ENCODE measurements around the gene CCDC150. TPM values are rescaled to one million over a fixed set of nuclear protein-coding genes. Genes with fewer than 3 reads are reported as not detected.

The CCDC150 gene
- total RNA-seq, 1 donor from 2014 or later, result 4.4 TPM

DNA sequence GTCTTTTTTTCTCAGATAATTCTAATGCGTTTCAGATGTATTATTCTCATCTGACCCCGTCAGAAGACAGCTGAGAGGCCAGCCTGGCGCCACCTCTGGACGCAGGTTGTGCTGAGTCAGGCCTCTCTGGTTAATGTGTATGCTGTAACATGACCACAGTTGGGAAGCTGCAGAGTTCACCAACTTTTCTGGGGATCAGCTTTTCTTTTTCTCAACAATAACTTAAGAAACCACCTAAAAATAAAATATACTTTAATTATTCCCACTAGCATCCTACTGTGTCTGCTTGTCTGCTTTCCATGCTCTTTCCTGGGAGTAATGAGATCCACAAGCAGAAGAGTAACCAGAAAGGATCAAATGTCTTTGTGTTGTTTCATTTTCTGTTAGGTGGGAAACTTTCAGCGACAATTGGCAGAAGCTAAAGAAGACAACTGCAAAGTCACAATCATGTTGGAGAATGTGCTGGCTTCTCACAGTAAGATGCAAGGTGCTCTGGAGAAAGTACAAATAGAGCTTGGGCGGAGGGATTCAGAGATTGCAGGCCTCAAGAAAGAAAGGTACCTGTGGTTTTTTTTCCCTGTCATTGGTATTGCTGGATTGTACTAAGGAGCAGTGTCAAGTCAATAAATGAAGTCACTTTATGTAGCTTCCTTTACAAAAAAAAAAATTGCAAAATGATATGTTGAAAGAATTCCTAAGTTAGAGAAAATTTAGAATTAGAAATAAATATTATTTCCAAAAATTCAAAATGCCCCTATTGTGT, 79.8 kb downstream of the CCDC150 start:
- Mint-ChIP-seq H3K4me1 (ENCODE audit: low read depth, unreplicated experiment) (peaks cover 11% of the 10 kb centered on the region), H3K4me3 (ENCODE audit: unreplicated experiment) (no peak overlapping the region), H3K36me3 (ENCODE audit: low read depth, unreplicated experiment) (no peaks in the 10 kb centered on the region), H3K27ac (ENCODE audit: unreplicated experiment) (peak overlapping the region; percentile 65), H3K27me3 (ENCODE audit: low read depth, unreplicated experiment) (no peaks in the 10 kb centered on the region), H3K9me3 (ENCODE audit: unreplicated experiment) (no peaks in the 10 kb centered on the region)
- H3K4me2 ChIP-seq (ENCODE audit: low read length), result peak overlapping the region; percentile 7
- H3K79me2 ChIP-seq (ENCODE audit: insufficient read depth, low read length), result no peaks in the 10 kb centered on the region
- peaks cover 6% of the 10 kb centered on the region for H3K36me3 ChIP-seq (ENCODE audit: insufficient read depth, low read length)
- no peaks in the 10 kb centered on the region for H3K9me3 ChIP-seq (ENCODE audit: insufficient read depth, low read depth, low read length)
- H3K27ac ChIP-seq (ENCODE audit: low read depth, low read length), result no peak overlapping the region
- no peak overlapping the region for H3K9ac ChIP-seq (ENCODE audit: low read length)
- no peak overlapping the region for H3K4me3 ChIP-seq (ENCODE audit: insufficient read depth, low read depth, low read length)
- FAIRE-seq (no peak), DNase-seq (ENCODE audit: low read depth) (peak; percentile 70)
- no peak for TF ChIP-seq EZH2 (IDR thresholded peaks at IDR 0.05; ENCODE audit: insufficient read depth, low read length)
- TF ChIP-seq, protein P1, sequence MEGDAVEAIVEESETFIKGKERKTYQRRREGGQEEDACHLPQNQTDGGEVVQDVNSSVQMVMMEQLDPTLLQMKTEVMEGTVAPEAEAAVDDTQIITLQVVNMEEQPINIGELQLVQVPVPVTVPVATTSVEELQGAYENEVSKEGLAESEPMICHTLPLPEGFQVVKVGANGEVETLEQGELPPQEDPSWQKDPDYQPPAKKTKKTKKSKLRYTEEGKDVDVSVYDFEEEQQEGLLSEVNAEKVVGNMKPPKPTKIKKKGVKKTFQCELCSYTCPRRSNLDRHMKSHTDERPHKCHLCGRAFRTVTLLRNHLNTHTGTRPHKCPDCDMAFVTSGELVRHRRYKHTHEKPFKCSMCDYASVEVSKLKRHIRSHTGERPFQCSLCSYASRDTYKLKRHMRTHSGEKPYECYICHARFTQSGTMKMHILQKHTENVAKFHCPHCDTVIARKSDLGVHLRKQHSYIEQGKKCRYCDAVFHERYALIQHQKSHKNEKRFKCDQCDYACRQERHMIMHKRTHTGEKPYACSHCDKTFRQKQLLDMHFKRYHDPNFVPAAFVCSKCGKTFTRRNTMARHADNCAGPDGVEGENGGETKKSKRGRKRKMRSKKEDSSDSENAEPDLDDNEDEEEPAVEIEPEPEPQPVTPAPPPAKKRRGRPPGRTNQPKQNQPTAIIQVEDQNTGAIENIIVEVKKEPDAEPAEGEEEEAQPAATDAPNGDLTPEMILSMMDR (IDR thresholded peaks at IDR 0.05; ENCODE audit: insufficient read depth, low read depth, low read length), result no peak
- no peaks in the 10 kb centered on the region for H3K27me3 ChIP-seq (ENCODE audit: insufficient read depth, low read length)
- no peak overlapping the region for H2AFZ ChIP-seq (ENCODE audit: low read depth, low read length)
- no peaks in the 10 kb centered on the region for H3K4me1 ChIP-seq (ENCODE audit: insufficient read depth, low read length)
- H4K20me1 ChIP-seq (ENCODE audit: insufficient read depth, low read length), result no peaks in the 10 kb centered on the region

DNA sequence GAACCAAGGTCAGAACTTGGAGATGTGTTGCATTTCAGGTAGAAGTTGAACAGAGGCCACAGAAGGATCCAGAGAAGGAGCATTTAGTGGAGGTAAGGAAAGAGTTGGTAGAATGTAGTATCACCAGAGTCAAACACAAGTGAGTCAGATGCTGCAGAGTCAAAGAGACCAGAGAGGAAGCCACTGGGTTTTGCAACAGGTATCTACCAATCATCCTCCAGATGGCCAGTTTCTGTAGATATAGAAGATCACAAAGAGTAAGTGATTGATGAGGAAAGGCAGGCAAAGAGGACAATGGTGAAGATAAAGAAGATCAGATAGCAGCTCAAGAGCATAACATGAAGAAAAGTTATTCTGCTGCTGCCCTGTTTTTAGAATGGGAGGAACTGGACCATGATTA, 84.1 kb downstream of the CCDC150 start:
- Histone ChIP-seq H3K4me2 (ENCODE audit: low read length) (no peak overlapping the region), H3K79me2 (ENCODE audit: insufficient read depth, low read length) (no peaks in the 10 kb centered on the region), H3K4me1 (ENCODE audit: insufficient read depth, low read length) (no peaks in the 10 kb centered on the region), H4K20me1 (ENCODE audit: insufficient read depth, low read length) (no peaks in the 10 kb centered on the region), H3K27ac (ENCODE audit: low read depth, low read length) (no peak overlapping the region), H3K27me3 (ENCODE audit: insufficient read depth, low read length) (no peaks in the 10 kb centered on the region), H3K9me3 (ENCODE audit: insufficient read depth, low read depth, low read length) (no peaks in the 10 kb centered on the region), H3K4me3 (ENCODE audit: insufficient read depth, low read depth, low read length) (no peak overlapping the region), H3K36me3 (ENCODE audit: insufficient read depth, low read length) (peaks cover 6% of the 10 kb centered on the region), H2AFZ (ENCODE audit: low read depth, low read length) (no peak overlapping the region), H3K9ac (ENCODE audit: low read length) (no peak overlapping the region)
- Mint-ChIP-seq H3K4me3 (ENCODE audit: unreplicated experiment) (no peak overlapping the region), H3K36me3 (ENCODE audit: low read depth, unreplicated experiment) (no peaks in the 10 kb centered on the region), H3K9me3 (ENCODE audit: unreplicated experiment) (no peaks in the 10 kb centered on the region), H3K27ac (ENCODE audit: unreplicated experiment) (no peak overlapping the region), H3K4me1 (ENCODE audit: low read depth, unreplicated experiment) (peaks cover 9% of the 10 kb centered on the region), H3K27me3 (ENCODE audit: low read depth, unreplicated experiment) (no peaks in the 10 kb centered on the region)
- FAIRE-seq, result no peak
- TF ChIP-seq, protein P1 (IDR thresholded peaks at IDR 0.05; ENCODE audit: insufficient read depth, low read depth, low read length), result no peak
- no peak for TF ChIP-seq EZH2 (IDR thresholded peaks at IDR 0.05; ENCODE audit: insufficient read depth, low read length)
- DNase-seq (ENCODE audit: low read depth), result no peak

DNA sequence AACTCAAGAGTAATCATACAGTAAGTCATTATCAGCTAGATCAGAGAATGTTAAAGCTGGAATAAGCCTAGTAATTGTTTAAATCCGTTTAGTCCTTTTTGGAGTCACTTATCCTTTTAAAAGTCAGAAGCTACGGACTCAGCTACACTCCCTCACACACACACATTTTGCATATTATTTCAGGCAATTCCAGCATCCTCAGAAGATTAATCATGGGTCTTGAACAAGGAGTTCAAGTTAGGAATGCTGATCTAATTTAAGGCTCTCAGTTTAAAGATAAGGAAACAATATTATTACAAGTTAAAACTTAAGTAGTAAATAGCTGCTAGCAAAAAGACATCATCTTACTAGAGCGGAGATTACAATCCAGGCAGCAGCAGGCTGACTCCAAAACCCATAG, 85.7 kb downstream of the CCDC150 start:
- no peak overlapping the region for H3K4me3 ChIP-seq (ENCODE audit: insufficient read depth, low read depth, low read length)
- H3K27me3 ChIP-seq (ENCODE audit: insufficient read depth, low read length), result no peaks in the 10 kb centered on the region
- Mint-ChIP-seq H3K9me3 (ENCODE audit: unreplicated experiment) (no peaks in the 10 kb centered on the region), H3K27me3 (ENCODE audit: low read depth, unreplicated experiment) (no peaks in the 10 kb centered on the region), H3K4me1 (ENCODE audit: low read depth, unreplicated experiment) (no peaks in the 10 kb centered on the region), H3K4me3 (ENCODE audit: unreplicated experiment) (no peak overlapping the region), H3K27ac (ENCODE audit: unreplicated experiment) (no peak overlapping the region), H3K36me3 (ENCODE audit: low read depth, unreplicated experiment) (no peaks in the 10 kb centered on the region)
- H3K79me2 ChIP-seq (ENCODE audit: insufficient read depth, low read length), result no peaks in the 10 kb centered on the region
- peaks cover 10% of the 10 kb centered on the region for H3K36me3 ChIP-seq (ENCODE audit: insufficient read depth, low read length)
- H3K27ac ChIP-seq (ENCODE audit: low read depth, low read length), result no peak overlapping the region
- H3K4me1 ChIP-seq (ENCODE audit: insufficient read depth, low read length), result no peaks in the 10 kb centered on the region
- no peaks in the 10 kb centered on the region for H3K9me3 ChIP-seq (ENCODE audit: insufficient read depth, low read depth, low read length)
- H3K9ac ChIP-seq (ENCODE audit: low read length), result no peak overlapping the region
- FAIRE-seq (no peak), DNase-seq (ENCODE audit: low read depth) (peak; percentile 49)
- no peak overlapping the region for H2AFZ ChIP-seq (ENCODE audit: low read depth, low read length)
- no peaks in the 10 kb centered on the region for H4K20me1 ChIP-seq (ENCODE audit: insufficient read depth, low read length)
- TF ChIP-seq, protein P1 (IDR thresholded peaks at IDR 0.05; ENCODE audit: insufficient read depth, low read depth, low read length), result no peak
- no peak for TF ChIP-seq EZH2 (IDR thresholded peaks at IDR 0.05; ENCODE audit: insufficient read depth, low read length)
- H3K4me2 ChIP-seq (ENCODE audit: low read length), result no peak overlapping the region
